Neural cell (in vitro differentiated cells): Measurements from ENCODE around the gene CDO1.

ENCODE experiments used
- CTCF ChIP-seq: fragments of 450-650 bp; IDR thresholded peaks from 2 replicates; pipeline ENCODE4 v1.5.1; 2014; ENCODE audit warnings: antibody characterized with exemption, mild to moderate bottlenecking, moderate library complexity; ENCODE audit not compliant: poor library complexity, severe bottlenecking
- EP300 ChIP-seq: fragments of 450-650 bp; conservative IDR thresholded peaks from 2 replicates; pipeline ENCODE4 v1.6.1; 2014; ENCODE audit warnings: antibody characterized with exemption, mild to moderate bottlenecking, moderate library complexity; ENCODE audit not compliant: poor library complexity, severe bottlenecking
- EZH2 ChIP-seq: fragments of 200-600, 300-800 bp; shearing (Covaris generic), sonication (generic); IDR thresholded peaks from 2 replicates; pipeline ENCODE4 v1.6.1; 2014; ENCODE audit warnings: antibody characterized with exemption, low read length, borderline replicate concordance, mild to moderate bottlenecking; ENCODE audit not compliant: insufficient read depth, poor library complexity, severe bottlenecking
- MXI1 ChIP-seq: fragments of 450-650 bp; conservative IDR thresholded peaks from 2 replicates; pipeline ENCODE4 v1.6.1; 2014; ENCODE audit warnings: antibody characterized with exemption, mild to moderate bottlenecking; ENCODE audit not compliant: poor library complexity, severe bottlenecking
- POLR2AphosphoS5 ChIP-seq: IDR thresholded peaks from 2 replicates; pipeline ENCODE4 v1.6.1; 2012
- RAD21 ChIP-seq: fragments of 450-650 bp; conservative IDR thresholded peaks from 2 replicates; pipeline ENCODE4 v1.6.1; 2014; ENCODE audit warnings: antibody characterized with exemption, mild to moderate bottlenecking, moderate library complexity
- REST ChIP-seq: IDR thresholded peaks from 2 replicates; pipeline ENCODE4 v1.6.1; 2012; ENCODE audit warnings: borderline replicate concordance
- SMC3 ChIP-seq: fragments of 450-650 bp; conservative IDR thresholded peaks from 2 replicates; pipeline ENCODE4 v1.6.1; 2014; ENCODE audit warnings: antibody characterized with exemption, mild to moderate bottlenecking, moderate library complexity; ENCODE audit not compliant: poor library complexity
- TAF1 ChIP-seq: IDR thresholded peaks from 2 replicates; pipeline ENCODE4 v1.6.1; 2012; ENCODE audit warnings: low read depth

GRCh38 chr5:115809946-115810345, 6.5 kb downstream of the CDO1 start:
- TF ChIP-seq CTCF (no peak), RAD21 (no peak), EZH2 (no peak), TAF1 (no peak), POLR2AphosphoS5 (no peak), EP300 (no peak), MXI1 (no peak), REST (no peak), SMC3 (no peak)
